Calu3 (cell line): ENCODE measurements around the gene SLC31A2. TPM values are rescaled to one million over a fixed set of nuclear protein-coding genes. Genes with fewer than 3 reads are reported as not detected.

Experiments used
- BruUV-seq: library from RNA; stranded (reverse); fragments of 400-500 nt; replicated peaks from 2 replicates; lab custom pipeline; 2021; lab: Mats Ljungman, UMichigan
- CTCF ChIA-PET: fragments of 300-600 bp; sonication (Branson Sonifier 250); formaldehyde crosslinking; loops from one replicate; lab custom pipeline; 2022; ENCODE audit warnings: antibody characterized with exemption; lab: Charles Lee
- DNase-seq: peaks from one replicate; pipeline ENCODE4 v3.0.0; 2022
- H3K27ac Mint-ChIP-seq: one replicate; pipeline ENCODE4 v1.8.0; 2022; ENCODE audit warnings: mixed read lengths; ENCODE audit not compliant: unreplicated experiment
- H3K27me3 Mint-ChIP-seq: one replicate; pipeline ENCODE4 v1.8.0; 2022; ENCODE audit warnings: mixed read lengths; ENCODE audit not compliant: unreplicated experiment
- H3K36me3 Mint-ChIP-seq: one replicate; pipeline ENCODE4 v1.8.0; 2022; ENCODE audit warnings: mild to moderate bottlenecking, moderate library complexity, mixed read lengths; ENCODE audit not compliant: insufficient read depth, unreplicated experiment
- H3K4me1 Mint-ChIP-seq: one replicate; pipeline ENCODE4 v1.8.0; 2022; ENCODE audit warnings: mild to moderate bottlenecking, low read depth, mixed read lengths; ENCODE audit not compliant: unreplicated experiment
- H3K4me3 Mint-ChIP-seq: one replicate; pipeline ENCODE4 v1.8.0; 2022; ENCODE audit warnings: mild to moderate bottlenecking, low read depth, moderate library complexity, mixed read lengths; ENCODE audit not compliant: unreplicated experiment
- H3K9me3 Mint-ChIP-seq: one replicate; pipeline ENCODE4 v1.8.0; 2022; ENCODE audit warnings: low read depth, mixed read lengths; ENCODE audit not compliant: unreplicated experiment
- intact Hi-C: fragments of 100-400 bp; cut with micrococcal nuclease; formaldehyde crosslinking; loops from one replicate; pipeline ENCODE4 v1.10.0; 2022; ENCODE audit not compliant: unreplicated experiment
- total RNA-seq: library from RNA; stranded (reverse); gene quantifications from 2 replicates; pipeline ENCODE4 v1.2.3, GENCODE V29; 2022
- TF ChIP-seq, protein P1 (sequence below): fragments of 200-600 bp; IDR thresholded peaks from one replicate; pipeline ENCODE4 v1.8.0; 2022; ENCODE audit warnings: antibody characterized with exemption; ENCODE audit not compliant: unreplicated experiment

SLC31A2 gene
- total RNA-seq, 1 experiment from 2014 or later, result 1.8 TPM

DNA sequence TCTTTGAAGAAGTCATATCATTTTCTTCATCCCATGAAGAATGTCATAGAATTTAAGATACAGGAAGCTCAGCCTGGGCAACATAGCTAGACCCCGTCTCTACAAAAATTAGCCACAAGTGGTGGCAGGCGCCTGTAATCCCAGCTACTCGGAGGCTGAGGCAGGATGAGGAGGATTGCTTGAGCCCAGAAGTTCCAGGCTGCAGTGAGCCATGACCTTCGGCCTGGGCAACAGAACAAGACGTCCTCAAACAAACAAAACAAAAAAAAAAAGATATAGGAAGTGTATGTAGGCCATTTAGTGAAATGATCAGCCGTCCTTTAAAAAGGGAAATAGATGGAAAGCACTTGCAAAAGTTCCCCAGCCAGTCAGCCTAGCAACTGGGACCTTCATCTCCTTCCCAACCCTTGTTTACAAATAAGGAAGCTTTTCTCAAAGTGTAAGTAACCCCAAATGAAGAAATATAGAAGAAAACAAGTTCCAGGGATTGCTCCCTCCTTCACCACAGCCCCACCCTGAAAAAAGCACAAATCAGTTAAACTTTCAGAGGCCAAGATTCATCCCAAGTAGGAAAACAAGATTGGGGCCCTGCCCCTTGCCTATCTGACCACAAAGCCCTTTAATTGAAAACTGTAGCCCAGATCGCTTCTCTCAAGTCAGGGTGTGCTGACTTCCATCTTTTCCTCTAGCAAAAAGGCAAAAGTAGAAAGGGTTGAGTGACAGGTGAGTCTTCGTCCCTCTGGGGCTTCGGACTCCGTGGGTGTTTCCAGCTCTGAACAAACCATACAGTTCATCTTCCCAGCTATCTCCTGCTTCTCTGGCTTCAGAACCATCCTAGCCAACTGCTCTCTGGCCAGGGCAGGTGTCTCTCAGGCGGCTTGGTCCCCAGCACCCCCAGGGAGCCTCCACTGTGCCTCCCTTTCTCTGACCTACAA lies 1.2 kb downstream of the SLC31A2 start:
- intact Hi-C loops, result no loop called here
- BruUV-seq, result TSS peak; percentile 16
- CTCF ChIA-PET, result interaction anchor here (0.5 to 1.1 kb wide), 2 partner anchors 11 to 148 kb away, joined by 3 read pairs; no protein-coding TSS in a partner anchor
- Mint-ChIP-seq H3K4me3 (peak overlapping the region; percentile 69), H3K27ac (no peak overlapping the region), H3K27me3 (peaks cover 29% of the 10 kb centered on the region), H3K9me3 (no peaks in the 10 kb centered on the region), H3K4me1 (peaks cover 9% of the 10 kb centered on the region), H3K36me3 (peaks cover 15% of the 10 kb centered on the region)
- TF ChIP-seq, protein P1, sequence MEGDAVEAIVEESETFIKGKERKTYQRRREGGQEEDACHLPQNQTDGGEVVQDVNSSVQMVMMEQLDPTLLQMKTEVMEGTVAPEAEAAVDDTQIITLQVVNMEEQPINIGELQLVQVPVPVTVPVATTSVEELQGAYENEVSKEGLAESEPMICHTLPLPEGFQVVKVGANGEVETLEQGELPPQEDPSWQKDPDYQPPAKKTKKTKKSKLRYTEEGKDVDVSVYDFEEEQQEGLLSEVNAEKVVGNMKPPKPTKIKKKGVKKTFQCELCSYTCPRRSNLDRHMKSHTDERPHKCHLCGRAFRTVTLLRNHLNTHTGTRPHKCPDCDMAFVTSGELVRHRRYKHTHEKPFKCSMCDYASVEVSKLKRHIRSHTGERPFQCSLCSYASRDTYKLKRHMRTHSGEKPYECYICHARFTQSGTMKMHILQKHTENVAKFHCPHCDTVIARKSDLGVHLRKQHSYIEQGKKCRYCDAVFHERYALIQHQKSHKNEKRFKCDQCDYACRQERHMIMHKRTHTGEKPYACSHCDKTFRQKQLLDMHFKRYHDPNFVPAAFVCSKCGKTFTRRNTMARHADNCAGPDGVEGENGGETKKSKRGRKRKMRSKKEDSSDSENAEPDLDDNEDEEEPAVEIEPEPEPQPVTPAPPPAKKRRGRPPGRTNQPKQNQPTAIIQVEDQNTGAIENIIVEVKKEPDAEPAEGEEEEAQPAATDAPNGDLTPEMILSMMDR, result no peak
- DNase-seq, result no peak

DNA sequence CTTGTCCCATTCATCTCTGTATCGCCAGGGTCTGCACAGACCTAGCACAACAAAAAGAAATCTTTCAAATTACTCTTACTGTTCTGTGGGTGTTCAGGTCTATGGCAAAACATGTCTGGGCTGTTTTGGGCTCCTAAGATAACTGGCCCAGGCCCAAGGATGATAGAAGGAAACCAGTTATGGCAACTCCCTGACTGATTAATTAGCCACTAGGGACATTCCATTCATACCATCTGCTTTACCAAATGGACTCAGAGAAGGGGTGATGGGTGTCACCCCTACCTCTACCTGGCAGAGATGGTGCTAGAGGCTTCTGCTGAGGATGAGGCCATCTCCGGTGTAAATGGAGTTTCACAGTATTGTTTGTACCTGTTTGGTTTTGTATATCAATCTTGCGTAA lies 1.9 kb downstream of the SLC31A2 start:
- Mint-ChIP-seq H3K27me3 (peaks cover 28% of the 10 kb centered on the region), H3K27ac (no peak overlapping the region), H3K4me3 (peak overlapping the region; percentile 13), H3K36me3 (peaks cover 15% of the 10 kb centered on the region), H3K9me3 (no peaks in the 10 kb centered on the region), H3K4me1 (peaks cover 9% of the 10 kb centered on the region)
- intact Hi-C loops, result no loop called here
- BruUV-seq, result no TSS peak
- DNase-seq, result no peak
- TF ChIP-seq, protein P1, result no peak
- CTCF ChIA-PET, result interaction anchor here (0.7 kb wide), 1 partner anchor 75 kb away, joined by 4 read pairs; no protein-coding TSS in a partner anchor

DNA sequence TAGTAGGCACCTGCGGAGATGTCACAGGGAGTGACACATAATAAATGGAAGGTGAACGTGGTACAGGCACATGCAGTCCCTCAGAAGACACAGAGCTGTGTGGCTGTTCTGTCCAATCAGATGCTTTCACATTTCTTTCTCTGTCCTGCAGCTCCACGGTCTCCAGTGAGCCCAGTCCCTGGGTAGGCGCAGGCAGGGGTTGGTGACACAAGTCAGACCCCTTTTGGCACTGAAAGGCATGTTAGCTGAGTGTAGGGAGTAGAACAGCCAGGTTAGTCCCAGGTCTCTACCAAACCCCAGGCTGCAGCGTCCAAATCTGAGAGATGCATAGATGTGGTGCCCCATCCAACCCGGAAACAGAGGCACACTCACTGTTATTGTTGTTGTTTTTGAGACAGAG lies 2.8 kb downstream of the SLC31A2 start:
- H3K27ac Mint-ChIP-seq, result no peak overlapping the region
- intact Hi-C loops, result no loop called here
- H3K4me3 Mint-ChIP-seq, result no peak overlapping the region
- DNase-seq, result no peak
- TF ChIP-seq, protein P1, result no peak
- CTCF ChIA-PET, result interaction anchor here (0.7 kb wide), 1 partner anchor 74 kb away, joined by 4 read pairs; no protein-coding TSS in a partner anchor
- H3K9me3 Mint-ChIP-seq, result no peaks in the 10 kb centered on the region
- BruUV-seq, result no TSS peak
- peaks cover 9% of the 10 kb centered on the region for H3K4me1 Mint-ChIP-seq
- H3K36me3 Mint-ChIP-seq, result peaks cover 16% of the 10 kb centered on the region
- peaks cover 24% of the 10 kb centered on the region for H3K27me3 Mint-ChIP-seq

DNA sequence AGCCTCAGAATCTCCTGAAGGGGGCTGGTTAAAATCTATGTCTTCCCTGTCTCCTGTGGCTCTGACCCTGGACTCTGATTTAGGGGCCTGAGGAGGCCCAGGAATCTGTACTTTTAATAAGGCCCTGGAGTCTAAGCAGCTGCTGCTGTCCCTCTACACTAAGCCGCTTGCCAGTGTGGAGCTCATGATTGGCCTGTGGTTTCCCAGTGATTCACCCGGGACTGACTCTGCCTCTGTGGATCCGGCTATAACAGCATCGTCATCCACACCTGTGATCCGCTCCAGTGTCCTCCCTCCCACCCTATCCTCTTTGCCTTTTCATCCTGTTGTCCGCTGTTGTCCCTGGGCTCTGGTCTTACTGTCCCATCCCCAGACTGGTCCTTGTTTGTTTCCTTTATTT lies 3.7 kb downstream of the SLC31A2 start:
- DNase-seq, result no peak
- intact Hi-C loops, result no loop called here
- no peaks in the 10 kb centered on the region for H3K9me3 Mint-ChIP-seq
- H3K4me3 Mint-ChIP-seq, result no peak overlapping the region
- H3K27me3 Mint-ChIP-seq, result peaks cover 16% of the 10 kb centered on the region
- CTCF ChIA-PET, result interaction anchor here (0.5 kb wide), 1 partner anchor 94 kb away, joined by 5 read pairs; no protein-coding TSS in a partner anchor
- H3K36me3 Mint-ChIP-seq, result peaks cover 20% of the 10 kb centered on the region
- TF ChIP-seq, protein P1, result no peak
- no TSS peak for BruUV-seq
- no peak overlapping the region for H3K27ac Mint-ChIP-seq
- peaks cover 9% of the 10 kb centered on the region for H3K4me1 Mint-ChIP-seq
